GM12878 (cell line): ENCODE measurements around the gene GBP4. TPM values are rescaled to one million over a fixed set of nuclear protein-coding genes. Genes with fewer than 3 reads are reported as not detected.

Experiments
- ATAC-seq: fragments of 200-7000 bp; cut with Tn5 transposase; 3 replicates; pipeline ENCODE4 v1.9.1; 2020; ENCODE audit warnings: mild to moderate bottlenecking, moderate library complexity
- BruUV-seq: library from RNA; stranded (reverse); fragments of 400-500 nt; replicated peaks from 2 replicates; lab custom pipeline; 2021; lab: Mats Ljungman, UMichigan
- CTCF ChIA-PET: fragments of 300-600 bp; sonication (Branson Sonifier 250); formaldehyde crosslinking; extraction: SDS; loops from one replicate; lab custom pipeline; 2021; ENCODE audit warnings: inconsistent platforms; lab: Yijun Ruan, JAX
- POLR2A ChIA-PET: fragments of 350-600 bp; formaldehyde crosslinking; extraction: SDS; loops from one replicate; lab custom pipeline; 2021; ENCODE audit warnings: inconsistent platforms; lab: Charles Lee
- RAD21 ChIA-PET: fragments of 300-600 bp; sonication (Branson Sonifier 250); formaldehyde crosslinking; loops from one replicate; lab custom pipeline; 2023; ENCODE audit warnings: antibody characterized with exemption; ENCODE audit not compliant: unreplicated experiment; lab: Charles Lee
- SMC1A ChIA-PET: fragments of 300-600 bp; sonication (Branson Sonifier 250); formaldehyde crosslinking; loops from one replicate; lab custom pipeline; 2023; ENCODE audit not compliant: unreplicated experiment, uncharacterized antibody; lab: Charles Lee
- DNase-seq: peaks from one replicate; pipeline ENCODE4 v3.0.0-alpha.2; 2011; ENCODE audit warnings: low read depth, low spot score
- FAIRE-seq: peaks from 3 replicates; lab custom pipeline; 2011; peaks lifted over from hg19 to GRCh38; lab: Jason Lieb, UNC
- H2AFZ ChIP-seq: 2 replicates; pipeline ENCODE4 v1.6.0; 2011; ENCODE audit warnings: low read depth, low read length, control low read depth; ENCODE audit not compliant: control insufficient read depth
- H3K27ac ChIP-seq: 2 replicates; pipeline ENCODE4 v1.5.1; 2011; ENCODE audit warnings: control low read depth; ENCODE audit not compliant: control insufficient read depth, insufficient read depth
- H3K27me3 ChIP-seq, 2 experiments: replicated peaks in 1 of 2; 2 replicates each; pipeline versions ENCODE4 v1.6.0 to v1.6.1; 2011; ENCODE audit warnings: low read length in 1 of 2; ENCODE audit not compliant: control insufficient read depth in 2 of 2, insufficient read depth in 2 of 2
- H3K36me3 ChIP-seq, 2 experiments: 2 replicates each; pipeline ENCODE4 v1.5.1; 2011; ENCODE audit warnings: low read length in 1 of 2; ENCODE audit not compliant: control insufficient read depth in 2 of 2, insufficient read depth in 2 of 2
- H3K4me1 ChIP-seq: 2 replicates; pipeline ENCODE4 v1.6.1; 2011; ENCODE audit warnings: mild to moderate bottlenecking, low read length, moderate library complexity, mixed read lengths; ENCODE audit not compliant: control insufficient read depth, insufficient read depth
- H3K4me2 ChIP-seq: 2 replicates; pipeline ENCODE4 v1.6.0; 2011; ENCODE audit warnings: control low read depth; ENCODE audit not compliant: control insufficient read depth, insufficient read depth
- H3K4me3 ChIP-seq: fragments of 200-600 bp; sonication (generic); 2 replicates; pipeline ENCODE4 v1.5.1; 2016
- H3K79me2 ChIP-seq: 2 replicates; pipeline ENCODE4 v1.6.0; 2011; ENCODE audit warnings: low read length; ENCODE audit not compliant: control insufficient read depth, insufficient read depth
- H3K9ac ChIP-seq: 2 replicates; pipeline ENCODE4 v1.8.0; 2011; ENCODE audit warnings: low read length, control low read depth, mixed read lengths; ENCODE audit not compliant: control insufficient read depth, insufficient read depth
- H3K9me3 ChIP-seq: replicated peaks from 3 replicates; pipeline ENCODE4 v1.5.1; 2011; ENCODE audit warnings: mild to moderate bottlenecking, low read length; ENCODE audit not compliant: control insufficient read depth, insufficient read depth
- H4K20me1 ChIP-seq: 2 replicates; pipeline ENCODE4 v1.6.0; 2011; ENCODE audit not compliant: control insufficient read depth, insufficient read depth
- BCL11A ChIP-seq: IDR thresholded peaks from 2 replicates; pipeline ENCODE4 v1.6.1; 2011; ENCODE audit warnings: low read depth, low read length
- CHD2 ChIP-seq: IDR thresholded peaks from 2 replicates; pipeline ENCODE4 v1.6.1; 2011; ENCODE audit warnings: low read depth, low read length, improper control_type of control experiment, borderline replicate concordance
- CREM ChIP-seq: IDR thresholded peaks from 2 replicates; pipeline ENCODE4 v1.6.1; 2014; ENCODE audit warnings: antibody characterized with exemption, low read depth
- DPF2 ChIP-seq: fragments of 450-650 bp; IDR thresholded peaks from 2 replicates; pipeline ENCODE4 v1.6.1; 2017; ENCODE audit warnings: mild to moderate bottlenecking
- IRF4 ChIP-seq: IDR thresholded peaks from 2 replicates; pipeline ENCODE4 v1.6.1; 2011; ENCODE audit warnings: low read depth, low read length
- NBN ChIP-seq: fragments of 450-650 bp; IDR thresholded peaks from 2 replicates; pipeline ENCODE4 v1.6.1; 2016
- NFIC ChIP-seq: IDR thresholded peaks from 2 replicates; pipeline ENCODE4 v1.6.1; 2012; ENCODE audit warnings: low read depth, mild to moderate bottlenecking, inconsistent platforms, low read length, moderate library complexity
- NFYB ChIP-seq: IDR thresholded peaks from 2 replicates; pipeline ENCODE4 v1.6.1; 2011; ENCODE audit warnings: low read depth, mild to moderate bottlenecking, low read length, improper control_type of control experiment, moderate library complexity; ENCODE audit not compliant: insufficient read depth
- RCOR1 ChIP-seq: conservative IDR thresholded peaks from 2 replicates; pipeline ENCODE4 v1.6.1; 2012; ENCODE audit warnings: low read depth, low read length, improper control_type of control experiment
- SMARCA5 ChIP-seq: fragments of 450-650 bp; IDR thresholded peaks from 2 replicates; pipeline ENCODE4 v1.6.1; 2017; ENCODE audit warnings: mild to moderate bottlenecking
- WGBS: methylation state at CpG from one replicate; pipeline ENCODE4 v1.1.6; 2016; ENCODE audit warnings: low lambda C conversion rate; ENCODE audit not compliant: insufficient replicate concordance, insufficient coverage; ENCODE audit errors: missing lambda C conversion rate; 5-methylcytosine and 5-hydroxymethylcytosine counted together
- in situ Hi-C: fragments of 300-500 bp; cut with MboI; formaldehyde crosslinking; loops from 9 replicates; pipeline ENCODE4 v1.14.3; 2018; ENCODE audit warnings: mixed read lengths
- intact Hi-C: fragments of 100-400 bp; cut with micrococcal nuclease; formaldehyde crosslinking; loops from one replicate; pipeline ENCODE4 v1.14.2; 2022; ENCODE audit not compliant: unreplicated experiment
- polyA plus RNA-seq, 11 experiments: library from polyadenylated mRNA; depleted of rRNA in 4 of 11; unstranded in 6 of 11; stranded (reverse) in 5 of 11; fragments of >200 nt; fragmentation: Nextera tagmentation in 4 of 11; fragmentation: Illumina TruSeq in 1 of 11; extraction: Ambion mirVana in 4 of 11; extraction: Trizol in 1 of 11; gene quantifications; 1 replicate in 1 of 11; 2 replicates in 10 of 11; pipeline versions ENCODE4 v1.2.1 to v1.2.3, GENCODE V29; 2011 to 2016; ENCODE audit warnings: inconsistent platforms in 2 of 11, missing spikeins in 2 of 11, low read depth in 1 of 11
- total RNA-seq, 4 experiments: library from RNA; depleted of rRNA in 3 of 4; stranded (reverse); fragments of >200 nt in 3 of 4; fragmentation: Illumina TruSeq in 1 of 4; extraction: Trizol in 1 of 4; gene quantifications; 2 replicates each; pipeline versions ENCODE4 v1.2.1 to v1.2.3, GENCODE V29; 2013 to 2021
- TF ChIP-seq, protein P1 (sequence below): fragments of 450-650 bp; IDR thresholded peaks from 2 replicates; pipeline ENCODE4 v1.6.1; 2017; ENCODE audit warnings: borderline replicate concordance

GBP4 gene
- total and polyA plus RNA-seq, 10 of the 15 experiments (the other 5 are each of a cell fraction or from before 2014, with no cell fraction given) = 2.4 to 41.9 (median 3.5) TPM

DNA sequence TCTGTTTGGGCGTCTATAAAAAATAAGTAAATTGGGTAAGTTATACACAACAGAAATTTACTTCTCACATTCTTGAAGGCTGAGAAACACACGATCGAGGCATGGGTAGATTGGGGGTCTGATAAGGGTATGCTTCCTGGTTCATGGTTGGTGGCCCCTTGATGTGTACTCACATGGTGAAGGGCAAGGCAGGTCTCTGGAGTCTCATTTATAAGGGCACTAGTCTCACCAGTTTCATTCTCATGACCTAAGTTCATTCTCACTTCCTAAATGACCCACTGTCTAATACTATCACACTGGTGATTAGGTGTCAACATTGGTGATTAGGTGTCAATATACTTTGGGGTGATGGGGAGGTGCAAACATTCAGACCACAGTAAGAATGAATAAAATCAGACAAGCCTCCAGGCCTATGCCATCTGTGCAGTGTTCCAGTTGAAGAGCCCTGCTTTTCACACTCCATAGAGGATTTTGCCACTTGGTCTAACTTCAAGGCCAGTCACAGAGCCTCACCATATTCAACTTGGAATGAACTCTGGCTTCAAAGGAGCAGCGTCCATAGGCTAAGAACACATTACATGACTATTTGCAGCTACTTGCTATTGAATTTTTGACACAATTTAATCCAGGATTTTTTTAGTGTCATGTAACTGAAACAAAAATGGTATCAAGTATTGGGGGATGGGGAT lies 2.5 kb upstream of the GBP4 start (continued):
- TF ChIP-seq, protein P1, sequence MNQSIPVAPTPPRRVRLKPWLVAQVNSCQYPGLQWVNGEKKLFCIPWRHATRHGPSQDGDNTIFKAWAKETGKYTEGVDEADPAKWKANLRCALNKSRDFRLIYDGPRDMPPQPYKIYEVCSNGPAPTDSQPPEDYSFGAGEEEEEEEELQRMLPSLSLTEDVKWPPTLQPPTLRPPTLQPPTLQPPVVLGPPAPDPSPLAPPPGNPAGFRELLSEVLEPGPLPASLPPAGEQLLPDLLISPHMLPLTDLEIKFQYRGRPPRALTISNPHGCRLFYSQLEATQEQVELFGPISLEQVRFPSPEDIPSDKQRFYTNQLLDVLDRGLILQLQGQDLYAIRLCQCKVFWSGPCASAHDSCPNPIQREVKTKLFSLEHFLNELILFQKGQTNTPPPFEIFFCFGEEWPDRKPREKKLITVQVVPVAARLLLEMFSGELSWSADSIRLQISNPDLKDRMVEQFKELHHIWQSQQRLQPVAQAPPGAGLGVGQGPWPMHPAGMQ = no peak
- TF ChIP-seq CREM (peak; percentile 36; the same call in 1 of the 2 replicates), CHD2 (peak; percentile 67; the same call in 1 of the 2 replicates), RCOR1 (0 out of 2 replicates have a peak, but pooled peaks have one; percentile 37), DPF2 (peak; percentile 95), IRF4 (peak; percentile 74), BCL11A (peak; percentile 88), NBN (peak; percentile 79; the same call in 1 of the 2 replicates)
- TF ChIP-seq, all 136 proteins: peak for 35

DNA sequence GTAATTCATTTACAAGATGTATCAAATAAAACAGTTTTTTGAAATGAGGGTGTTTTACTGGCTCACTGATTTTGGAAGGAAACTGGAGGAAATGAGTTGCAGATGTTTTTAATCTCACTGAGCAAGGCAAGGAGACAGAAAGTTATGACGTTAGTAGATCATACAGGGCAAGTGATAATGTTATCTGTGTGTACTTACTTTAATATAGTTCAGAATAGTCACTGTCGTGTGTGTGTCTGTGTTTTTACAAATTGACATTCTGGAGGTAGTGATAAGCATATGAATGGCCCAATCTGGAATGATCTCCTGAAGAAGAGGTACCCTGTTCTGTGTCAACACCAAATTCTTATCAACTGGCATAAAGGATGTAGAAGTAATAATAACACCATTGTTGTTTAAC lies 1.9 kb upstream of the GBP4 start:
- intact Hi-C loops = loop anchor here (2.0 to 5.0 kb wide), 3 partner anchors 150 to 158 kb away; no protein-coding TSS in a partner anchor
- ATAC-seq (peak; percentile 51), FAIRE-seq (peak; percentile 54), DNase-seq (no peak)
- no peaks in the 10 kb centered on the region for H4K20me1 ChIP-seq
- no peak overlapping the region for H2AFZ ChIP-seq
- CTCF ChIA-PET = interaction anchor here (1.0 kb wide), 1 partner anchor 109 kb away, joined by 4 read pairs; no protein-coding TSS in a partner anchor
- POLR2A ChIA-PET = interaction anchor here (0.7 to 1.4 kb wide), 2 partner anchors 73 to 109 kb away, joined by 3 to 4 read pairs; no protein-coding TSS in a partner anchor
- BruUV-seq = no TSS peak
- H3K27me3 ChIP-seq = no peaks in the 10 kb centered on the region
- no peak overlapping the region for H3K4me2 ChIP-seq
- SMC1A ChIA-PET = interaction anchor here (0.6 to 3.3 kb wide), 9 partner anchors 19 to 201 kb away, joined by 3 to 12 read pairs (median 4); no protein-coding TSS in a partner anchor
- H3K4me1 ChIP-seq = peaks cover 13% of the 10 kb centered on the region
- TF ChIP-seq SMARCA5 = peak; percentile 82; the same call in 1 of the 2 replicates
- no peak for TF ChIP-seq NFYB
- no peak for TF ChIP-seq NFIC
- H3K9ac ChIP-seq = no peak overlapping the region
- no peak overlapping the region for H3K4me3 ChIP-seq
- WGBS = 14% methylated on average over 2 of the region's 2 CpGs
- in situ Hi-C loops = no loop called here
- H3K27ac ChIP-seq = no peak overlapping the region
- no peaks in the 10 kb centered on the region for H3K36me3 ChIP-seq
- RAD21 ChIA-PET = interaction anchor here (0.7 to 1.5 kb wide), 4 partner anchors 10 to 164 kb away, joined by 3 to 5 read pairs (median 4); partner anchors contain the start of gene GBP6
- H3K79me2 ChIP-seq = no peaks in the 10 kb centered on the region
- peaks cover 7% of the 10 kb centered on the region; the same call in 2 of the 3 replicates for H3K9me3 ChIP-seq
